Stimulated activated memory B cell treated with anti-CD40 and anti-IgM and Interleukin-4, amounts not matched to agents 10 μg/mL and 1 μg/mL and 100 μg/mL, for 72 hours (primary cell): ENCODE measurements around the gene BCDIN3D.

ENCODE experiments used
- ATAC-seq: fragments of 150-1000 bp; cut with Tn5 transposase; 2 replicates; pipeline ENCODE4 v1.10.0; 2021
- H3K27ac Mint-ChIP-seq: one replicate; pipeline ENCODE4 v1.8.0; 2022; ENCODE audit warnings: mild to moderate bottlenecking, mixed read lengths
- H3K27me3 Mint-ChIP-seq: one replicate; pipeline ENCODE4 v1.8.0; 2022; ENCODE audit warnings: mixed read lengths
- H3K36me3 Mint-ChIP-seq: one replicate; pipeline ENCODE4 v1.8.0; 2022; ENCODE audit warnings: mixed read lengths
- H3K4me1 Mint-ChIP-seq: one replicate; pipeline ENCODE4 v1.8.0; 2022; ENCODE audit warnings: mixed read lengths
- H3K4me3 Mint-ChIP-seq: one replicate; pipeline ENCODE4 v1.8.0; 2022; ENCODE audit warnings: mild to moderate bottlenecking, moderate library complexity, mixed read lengths
- H3K9me3 Mint-ChIP-seq: one replicate; pipeline ENCODE4 v1.8.0; 2022; ENCODE audit warnings: mixed read lengths

Gene BCDIN3D

DNA sequence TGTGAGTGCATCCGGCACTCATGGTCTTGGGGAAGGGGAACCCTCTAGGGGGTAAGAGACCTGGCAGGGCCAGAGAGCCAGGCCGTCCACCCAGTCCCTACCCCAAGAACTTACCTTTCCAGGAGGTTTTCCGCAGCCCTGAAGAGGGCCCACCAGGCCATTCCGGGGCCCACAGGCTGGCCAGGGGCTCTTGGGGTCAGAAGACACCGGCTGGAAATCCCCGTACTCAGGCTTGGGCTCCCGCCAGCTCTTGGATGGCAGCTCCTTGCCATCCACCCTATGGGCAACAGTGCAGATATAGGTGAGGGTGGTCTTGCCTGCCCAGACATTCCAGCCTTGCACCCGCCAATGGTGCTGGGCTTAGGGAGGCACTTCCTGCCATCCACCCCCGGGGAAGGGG is 49.3 kb downstream of the BCDIN3D start:
- no peaks in the 10 kb centered on the region for H3K4me1 Mint-ChIP-seq
- peaks cover 14% of the 10 kb centered on the region for H3K36me3 Mint-ChIP-seq
- no peak overlapping the region for H3K27ac Mint-ChIP-seq
- no peak overlapping the region for H3K4me3 Mint-ChIP-seq
- no peaks in the 10 kb centered on the region for H3K27me3 Mint-ChIP-seq
- no peak for ATAC-seq
- H3K9me3 Mint-ChIP-seq: no peaks in the 10 kb centered on the region

- no peak for ATAC-seq
- no peak overlapping the region for H3K27ac Mint-ChIP-seq
- no peaks in the 10 kb centered on the region for H3K27me3 Mint-ChIP-seq
- no peaks in the 10 kb centered on the region for H3K9me3 Mint-ChIP-seq
- H3K36me3 Mint-ChIP-seq: peaks cover 14% of the 10 kb centered on the region
- no peak overlapping the region for H3K4me3 Mint-ChIP-seq
- no peaks in the 10 kb centered on the region for H3K4me1 Mint-ChIP-seq
Measured at GRCh38 chr12:49792976-49793580, 49.8 kb downstream of the BCDIN3D start.

DNA sequence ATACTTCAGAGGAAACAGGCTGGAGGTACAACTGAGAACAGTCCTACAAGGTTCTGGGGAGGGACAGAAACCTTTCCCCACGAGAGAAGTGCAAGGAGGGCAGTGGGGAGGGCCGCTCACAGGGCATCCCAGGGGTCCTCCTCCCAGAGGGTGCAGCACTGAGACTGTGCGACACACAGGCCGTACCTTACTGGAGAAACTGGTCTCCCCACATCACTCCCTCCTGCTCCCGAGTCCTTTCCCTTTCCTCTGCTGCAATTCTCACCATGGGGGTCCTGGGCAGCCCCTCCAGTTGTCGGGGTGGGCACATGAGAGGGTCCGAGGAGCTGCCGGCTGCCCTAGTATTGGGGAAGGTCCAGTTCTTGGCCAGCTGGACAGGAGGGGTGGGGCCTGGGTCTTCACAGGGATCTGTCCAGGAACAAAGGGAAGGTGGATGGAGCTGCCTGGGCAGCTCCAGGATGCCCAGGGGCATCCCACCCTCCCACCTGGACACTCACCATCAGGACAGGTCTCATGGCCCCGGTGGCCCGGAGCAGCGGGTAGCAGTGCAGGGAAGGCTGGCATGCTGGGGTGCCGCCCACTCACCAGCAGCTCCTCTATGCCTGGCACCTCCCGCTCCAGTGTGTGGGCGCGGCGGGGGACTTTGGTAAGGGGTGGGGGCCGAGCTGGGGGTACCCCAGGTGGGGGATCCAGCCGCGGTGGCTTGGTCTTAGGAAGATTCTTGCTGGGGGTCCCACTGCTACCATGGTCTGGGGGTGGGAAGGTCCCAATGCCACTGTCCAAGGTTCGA is 50.5 kb downstream of the BCDIN3D start:
- no peaks in the 10 kb centered on the region for H3K4me1 Mint-ChIP-seq
- peaks cover 19% of the 10 kb centered on the region for H3K36me3 Mint-ChIP-seq
- no peaks in the 10 kb centered on the region for H3K9me3 Mint-ChIP-seq
- no peak overlapping the region for H3K4me3 Mint-ChIP-seq
- peaks cover 6% of the 10 kb centered on the region for H3K27me3 Mint-ChIP-seq
- H3K27ac Mint-ChIP-seq: no peak overlapping the region
- ATAC-seq: no peak

DNA sequence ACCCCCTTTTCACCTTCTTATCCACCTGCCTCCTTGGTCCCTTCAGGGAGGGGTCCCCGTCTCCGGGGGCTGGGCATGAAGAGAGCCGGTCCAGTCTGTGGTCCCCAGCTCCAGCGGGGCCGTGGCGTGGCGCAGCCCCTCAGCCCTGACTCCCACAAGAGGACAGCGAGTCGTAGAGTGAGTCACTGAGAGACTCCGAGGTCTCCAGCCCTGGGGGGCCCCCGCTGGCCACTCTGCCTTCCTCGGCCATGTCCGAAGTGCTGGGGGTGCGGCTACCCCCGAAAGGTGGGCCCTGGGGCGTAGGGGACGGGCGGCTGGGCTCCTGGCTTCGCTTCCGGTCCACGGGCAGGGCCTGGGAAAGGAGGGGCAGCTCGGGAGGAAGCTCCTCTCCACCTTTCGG is 51.2 kb downstream of the BCDIN3D start:
- H3K4me1 Mint-ChIP-seq: no peaks in the 10 kb centered on the region
- no peaks in the 10 kb centered on the region for H3K9me3 Mint-ChIP-seq
- H3K36me3 Mint-ChIP-seq: peaks cover 20% of the 10 kb centered on the region
- H3K4me3 Mint-ChIP-seq: no peak overlapping the region
- no peak overlapping the region for H3K27ac Mint-ChIP-seq
- no peak for ATAC-seq
- H3K27me3 Mint-ChIP-seq: peaks cover 13% of the 10 kb centered on the region

- Mint-ChIP-seq H3K9me3 (no peaks in the 10 kb centered on the region), H3K36me3 (peaks cover 20% of the 10 kb centered on the region), H3K27ac (no peak overlapping the region), H3K4me3 (no peak overlapping the region), H3K4me1 (no peaks in the 10 kb centered on the region), H3K27me3 (peaks cover 18% of the 10 kb centered on the region)
- ATAC-seq: no peak
Measured at GRCh38 chr12:49790741-49791555, 52.0 kb downstream of the BCDIN3D start.

- no peak for ATAC-seq
- H3K9me3 Mint-ChIP-seq: no peaks in the 10 kb centered on the region
- H3K27me3 Mint-ChIP-seq: peaks cover 18% of the 10 kb centered on the region
- no peaks in the 10 kb centered on the region for H3K4me1 Mint-ChIP-seq
- H3K4me3 Mint-ChIP-seq: no peak overlapping the region
- H3K27ac Mint-ChIP-seq: no peak overlapping the region
- H3K36me3 Mint-ChIP-seq: peaks cover 20% of the 10 kb centered on the region
Measured at GRCh38 chr12:49789992-49790391, 52.9 kb downstream of the BCDIN3D start.

- H3K36me3 Mint-ChIP-seq: peaks cover 20% of the 10 kb centered on the region
- H3K9me3 Mint-ChIP-seq: no peaks in the 10 kb centered on the region
- peaks cover 6% of the 10 kb centered on the region for H3K4me1 Mint-ChIP-seq
- peaks cover 31% of the 10 kb centered on the region for H3K27me3 Mint-ChIP-seq
- ATAC-seq: no peak
- H3K4me3 Mint-ChIP-seq: no peak overlapping the region
- H3K27ac Mint-ChIP-seq: no peak overlapping the region
Measured at GRCh38 chr12:49787672-49788071, 55.2 kb downstream of the BCDIN3D start.
